ENCODE results near the gene KCNN1. TPM values are rescaled to one million over a fixed set of nuclear protein-coding genes. Genes with fewer than 3 reads are reported as not detected.

KCNN1 gene
- total and polyA plus RNA-seq, 2 of the 13 experiments (the other 11 are each of a cell fraction or from before 2014, with no cell fraction given), result 0.04 TPM; not detected in 1

- TF ChIP-seq BCLAF1 (IDR thresholded peaks at IDR 0.05) (no peak), SPEN (CRISPR knock-in tag; IDR thresholded peaks at IDR 0.05; ENCODE audit: low read depth) (0 out of 2 replicates have a peak, but pooled peaks have one; percentile 21), ZNF574 (CRISPR knock-in tag; IDR thresholded peaks at IDR 0.05) (peak; percentile 61; the same call in 1 of the 2 replicates), DR1 (CRISPR knock-in tag; IDR thresholded peaks at IDR 0.05) (no peak), ZBTB2 (CRISPR knock-in tag; IDR thresholded peaks at IDR 0.05; ENCODE audit: low read depth) (no peak), ZNF207 (IDR thresholded peaks at IDR 0.05; ENCODE audit: borderline replicate concordance) (no peak), RFXAP (CRISPR knock-in tag; IDR thresholded peaks at IDR 0.05; ENCODE audit: borderline replicate concordance) (peak; percentile 26; the same call in 1 of the 2 replicates), GABPB1 (CRISPR knock-in tag; IDR thresholded peaks at IDR 0.05) (peak; percentile 63), ZBTB21 (CRISPR knock-in tag; IDR thresholded peaks at IDR 0.05) (peak; percentile 58; the same call in 1 of the 2 replicates), BHLHE40 (IDR thresholded peaks at IDR 0.05; ENCODE audit: low read length) (no peak), SP2 (CRISPR knock-in tag; IDR thresholded peaks at IDR 0.05) (no peak), ZNF562 (CRISPR knock-in tag; IDR thresholded peaks at IDR 0.05; ENCODE audit: borderline replicate concordance) (no peak), E2F5 (CRISPR knock-in tag; conservative IDR thresholded peaks at IDR 0.05) (no peak), ZBTB10 (CRISPR knock-in tag; IDR thresholded peaks at IDR 0.05; ENCODE audit: borderline replicate concordance) (0 out of 2 replicates have a peak, but pooled peaks have one; percentile 44), NR3C1 (CRISPR knock-in tag; IDR thresholded peaks at IDR 0.05) (no peak), HOXA5 (CRISPR knock-in tag; IDR thresholded peaks at IDR 0.05) (peak; percentile 49; the same call in 1 of the 2 replicates), FOXA3 (CRISPR knock-in tag; IDR thresholded peaks at IDR 0.05) (peak; percentile 74), ZSCAN29 (CRISPR knock-in tag; conservative IDR thresholded peaks at IDR 0.05) (no peak)
These were observed 46.6 kb downstream of the KCNN1 start (continued) for GRCh38 chr19:18013210-18014111.
